ENCODE measurements around the gene MRPL58.
"Not testable (repeated sequence)": the region's sequence is repeated elsewhere in the genome, so short reads cannot be mapped to it uniquely, and the experiment has no call there.

MRPL58 gene

GRCh38 chr17:75010683-75011400, 1.6 kb upstream of the MRPL58 start:
- no peak overlapping the region for H3K27ac ChIP-seq

GRCh38 chr17:75011401-75012095, 922 bp upstream of the MRPL58 start:
- H3K9me3 ChIP-seq, result no peaks in the 10 kb centered on the region
- H3K27me3 ChIP-seq, result no peaks in the 10 kb centered on the region
- TF ChIP-seq Cebpa-rat (IDR thresholded peaks at IDR 0.05), result no peak
- H4K20me1 ChIP-seq, result no peaks in the 10 kb centered on the region; the same call in 1 of the 2 replicates
- H3K27ac ChIP-seq, result peak overlapping the region; percentile 87
- H3K4me2 ChIP-seq, result peak overlapping the region; percentile 85
- H3K36me3 ChIP-seq, result peaks cover 15% of the 10 kb centered on the region
- peaks cover 30% of the 10 kb centered on the region for H3K4me1 ChIP-seq
- H3K4me3 ChIP-seq, result peak overlapping the region; percentile 83; the same call in 1 of the 2 replicates
- H3K9ac ChIP-seq, result no peak overlapping the region

More at GRCh38 chr17:75010683-75011400, 1.6 kb upstream of the MRPL58 start:
- no peak for TF ChIP-seq Cebpa-rat (IDR thresholded peaks at IDR 0.05)
- H3K36me3 ChIP-seq, result 0 out of 2 replicates have a peak, but pooled peaks cover 10% of the 10 kb centered on the region
- no peaks in the 10 kb centered on the region for H3K9me3 ChIP-seq
- H3K27me3 ChIP-seq, result no peaks in the 10 kb centered on the region
- peaks cover 30% of the 10 kb centered on the region for H3K4me1 ChIP-seq
- peak overlapping the region; percentile 85 for H3K4me2 ChIP-seq
- H4K20me1 ChIP-seq, result no peaks in the 10 kb centered on the region
- no peak overlapping the region for H3K9ac ChIP-seq
- no peak overlapping the region for H3K4me3 ChIP-seq

GRCh38 chr17:75012096-75012345, 449 bp upstream of the MRPL58 start:
- peak overlapping the region; percentile 85 for H3K4me2 ChIP-seq
- peak overlapping the region; percentile 87 for H3K27ac ChIP-seq
- no peak for TF ChIP-seq Cebpa-rat (IDR thresholded peaks at IDR 0.05)

GRCh38 chr17:75013092-75013559, 656 bp downstream of the MRPL58 start:
- peaks cover 30% of the 10 kb centered on the region for H3K4me1 ChIP-seq
- no peaks in the 10 kb centered on the region for H3K9me3 ChIP-seq
- H3K4me2 ChIP-seq, result peak overlapping the region; percentile 85
- no peak for TF ChIP-seq Cebpa-rat (IDR thresholded peaks at IDR 0.05)
- peak overlapping the region; percentile 87 for H3K27ac ChIP-seq
- H3K4me3 ChIP-seq, result peak overlapping the region; percentile 83
- H3K27me3 ChIP-seq, result no peaks in the 10 kb centered on the region
- H4K20me1 ChIP-seq, result no peaks in the 10 kb centered on the region; the same call in 1 of the 2 replicates
- peaks cover 29% of the 10 kb centered on the region for H3K36me3 ChIP-seq
- peak overlapping the region; percentile 84 for H3K9ac ChIP-seq

More at GRCh38 chr17:75012096-75012345, 449 bp upstream of the MRPL58 start:
- Histone ChIP-seq H3K4me1 (peaks cover 30% of the 10 kb centered on the region), H3K9me3 (no peaks in the 10 kb centered on the region), H3K27me3 (no peaks in the 10 kb centered on the region), H3K36me3 (peaks cover 19% of the 10 kb centered on the region), H4K20me1 (no peaks in the 10 kb centered on the region; the same call in 1 of the 2 replicates), H3K9ac (peak overlapping the region; percentile 84), H3K4me3 (peak overlapping the region; percentile 83)

- Histone ChIP-seq H3K36me3 (peaks cover 88% of the 10 kb centered on the region), H3K9ac (no peak overlapping the region), H4K20me1 (peaks cover 10% of the 10 kb centered on the region), H3K4me2 (no peak overlapping the region), H3K9me3 (peaks cover 24% of the 10 kb centered on the region), H3K4me1 (peaks cover 4% of the 10 kb centered on the region), H3K27me3 (no peaks in the 10 kb centered on the region), H3K27ac (no peak overlapping the region), H3K4me3 (no peak overlapping the region)
- TF ChIP-seq Cebpa-rat (IDR thresholded peaks at IDR 0.05), result no peak
Measured at GRCh38 chr17:75019146-75019545, 6.7 kb downstream of the MRPL58 start.

GRCh38 chr17:75019710-75020109, 7.2 kb downstream of the MRPL58 start:
- TF ChIP-seq Cebpa-rat (IDR thresholded peaks at IDR 0.05), result no peak
- peaks cover 10% of the 10 kb centered on the region for H3K4me1 ChIP-seq
- H3K27ac ChIP-seq, result no peak overlapping the region
- H3K4me2 ChIP-seq, result no peak overlapping the region
- peaks cover 10% of the 10 kb centered on the region for H4K20me1 ChIP-seq
- no peaks in the 10 kb centered on the region for H3K27me3 ChIP-seq
- peaks cover 93% of the 10 kb centered on the region for H3K36me3 ChIP-seq
- peaks cover 30% of the 10 kb centered on the region for H3K9me3 ChIP-seq
- H3K9ac ChIP-seq, result no peak overlapping the region
- no peak overlapping the region for H3K4me3 ChIP-seq

- TF ChIP-seq Cebpa-rat (IDR thresholded peaks at IDR 0.05), result no peak
- no peak overlapping the region for H3K9ac ChIP-seq
- no peak overlapping the region for H3K4me3 ChIP-seq
- H3K27me3 ChIP-seq, result no peaks in the 10 kb centered on the region
- H3K4me2 ChIP-seq, result no peak overlapping the region
- peaks cover 35% of the 10 kb centered on the region for H3K9me3 ChIP-seq
- H3K27ac ChIP-seq, result no peak overlapping the region
- peaks cover 10% of the 10 kb centered on the region for H4K20me1 ChIP-seq
- H3K4me1 ChIP-seq, result peaks cover 18% of the 10 kb centered on the region
- H3K36me3 ChIP-seq, result peaks cover 86% of the 10 kb centered on the region
Measured at GRCh38 chr17:75020331-75021110, 8.1 kb downstream of the MRPL58 start.

- Histone ChIP-seq H3K27me3 (no peaks in the 10 kb centered on the region), H3K4me2 (peak overlapping the region; percentile 78), H3K27ac (no peak overlapping the region), H3K9ac (no peak overlapping the region), H3K4me3 (peak overlapping the region; percentile 42; the same call in 1 of the 2 replicates), H3K4me1 (peaks cover 26% of the 10 kb centered on the region), H3K36me3 (peaks cover 46% of the 10 kb centered on the region), H3K9me3 (peaks cover 75% of the 10 kb centered on the region), H4K20me1 (no peaks in the 10 kb centered on the region)
- TF ChIP-seq Cebpa-rat (IDR thresholded peaks at IDR 0.05), result no peak
Measured at GRCh38 chr17:75024686-75025397, 12.4 kb downstream of the MRPL58 start.

GRCh38 chr17:75025398-75025734, 12.9 kb downstream of the MRPL58 start:
- Histone ChIP-seq H3K4me3 (peak overlapping the region; percentile 42; the same call in 1 of the 2 replicates), H3K4me1 (peaks cover 26% of the 10 kb centered on the region), H3K4me2 (peak overlapping the region; percentile 78), H3K36me3 (peaks cover 41% of the 10 kb centered on the region), H3K9me3 (peaks cover 80% of the 10 kb centered on the region)
- H3K27me3 ChIP-seq, H4K20me1 ChIP-seq, H3K9ac ChIP-seq, H3K27ac ChIP-seq: not testable (repeated sequence)

GRCh38 chr17:75026650-75027049, 14.2 kb downstream of the MRPL58 start:
- H3K4me1 ChIP-seq, result peaks cover 26% of the 10 kb centered on the region
- H3K9ac ChIP-seq, H4K20me1 ChIP-seq, H3K4me3 ChIP-seq, H3K4me2 ChIP-seq, H3K27me3 ChIP-seq, H3K27ac ChIP-seq: not testable (repeated sequence)
- peaks cover 28% of the 10 kb centered on the region for H3K36me3 ChIP-seq
- H3K9me3 ChIP-seq, result peaks cover 91% of the 10 kb centered on the region
